GM12878 (cell line): ENCODE results near the gene TXNL4A. TPM values are rescaled to one million over a fixed set of nuclear protein-coding genes. Genes with fewer than 3 reads are reported as not detected.

ENCODE experiments used
- ATAC-seq: fragments of 200-7000 bp; cut with Tn5 transposase; 3 replicates; pipeline ENCODE4 v1.9.1; 2020; ENCODE audit warnings: mild to moderate bottlenecking, moderate library complexity
- BruUV-seq: library from RNA; stranded (reverse); fragments of 400-500 nt; replicated peaks from 2 replicates; lab custom pipeline; 2021; lab: Mats Ljungman, UMichigan
- CTCF ChIA-PET: fragments of 300-600 bp; sonication (Branson Sonifier 250); formaldehyde crosslinking; extraction: SDS; loops from one replicate; lab custom pipeline; 2021; ENCODE audit warnings: inconsistent platforms; lab: Yijun Ruan, JAX
- POLR2A ChIA-PET: fragments of 350-600 bp; formaldehyde crosslinking; extraction: SDS; loops from one replicate; lab custom pipeline; 2021; ENCODE audit warnings: inconsistent platforms; lab: Charles Lee
- RAD21 ChIA-PET: fragments of 300-600 bp; sonication (Branson Sonifier 250); formaldehyde crosslinking; loops from one replicate; lab custom pipeline; 2023; ENCODE audit warnings: antibody characterized with exemption; ENCODE audit not compliant: unreplicated experiment; lab: Charles Lee
- SMC1A ChIA-PET: fragments of 300-600 bp; sonication (Branson Sonifier 250); formaldehyde crosslinking; loops from one replicate; lab custom pipeline; 2023; ENCODE audit not compliant: unreplicated experiment, uncharacterized antibody; lab: Charles Lee
- DNase-seq: peaks from one replicate; pipeline ENCODE4 v3.0.0-alpha.2; 2011; ENCODE audit warnings: low read depth, low spot score
- FAIRE-seq: peaks from 3 replicates; lab custom pipeline; 2011; peaks lifted over from hg19 to GRCh38; lab: Jason Lieb, UNC
- H2AFZ ChIP-seq: 2 replicates; pipeline ENCODE4 v1.6.0; 2011; ENCODE audit warnings: low read depth, low read length, control low read depth; ENCODE audit not compliant: control insufficient read depth
- H3K27ac ChIP-seq: 2 replicates; pipeline ENCODE4 v1.5.1; 2011; ENCODE audit warnings: control low read depth; ENCODE audit not compliant: control insufficient read depth, insufficient read depth
- H3K27me3 ChIP-seq, 2 experiments: replicated peaks in 1 of 2; 2 replicates each; pipeline versions ENCODE4 v1.6.0 to v1.6.1; 2011; ENCODE audit warnings: low read length in 1 of 2; ENCODE audit not compliant: control insufficient read depth in 2 of 2, insufficient read depth in 2 of 2
- H3K36me3 ChIP-seq, 2 experiments: 2 replicates each; pipeline ENCODE4 v1.5.1; 2011; ENCODE audit warnings: low read length in 1 of 2; ENCODE audit not compliant: control insufficient read depth in 2 of 2, insufficient read depth in 2 of 2
- H3K4me1 ChIP-seq: 2 replicates; pipeline ENCODE4 v1.6.1; 2011; ENCODE audit warnings: mild to moderate bottlenecking, low read length, moderate library complexity, mixed read lengths; ENCODE audit not compliant: control insufficient read depth, insufficient read depth
- H3K4me2 ChIP-seq: 2 replicates; pipeline ENCODE4 v1.6.0; 2011; ENCODE audit warnings: control low read depth; ENCODE audit not compliant: control insufficient read depth, insufficient read depth
- H3K4me3 ChIP-seq: fragments of 200-600 bp; sonication (generic); 2 replicates; pipeline ENCODE4 v1.5.1; 2016
- H3K79me2 ChIP-seq: 2 replicates; pipeline ENCODE4 v1.6.0; 2011; ENCODE audit warnings: low read length; ENCODE audit not compliant: control insufficient read depth, insufficient read depth
- H3K9ac ChIP-seq: 2 replicates; pipeline ENCODE4 v1.8.0; 2011; ENCODE audit warnings: low read length, control low read depth, mixed read lengths; ENCODE audit not compliant: control insufficient read depth, insufficient read depth
- H3K9me3 ChIP-seq: replicated peaks from 3 replicates; pipeline ENCODE4 v1.5.1; 2011; ENCODE audit warnings: mild to moderate bottlenecking, low read length; ENCODE audit not compliant: control insufficient read depth, insufficient read depth
- H4K20me1 ChIP-seq: 2 replicates; pipeline ENCODE4 v1.6.0; 2011; ENCODE audit not compliant: control insufficient read depth, insufficient read depth
- CBX5 ChIP-seq: sonication (generic); IDR thresholded peaks from 2 replicates; pipeline ENCODE4 v1.6.1; 2016; ENCODE audit warnings: low read depth, moderate library complexity, mild to moderate bottlenecking, inconsistent platforms
- RAD21 ChIP-seq: IDR thresholded peaks from 2 replicates; pipeline ENCODE4 v1.6.1; 2011; ENCODE audit warnings: mild to moderate bottlenecking, low read depth, low read length, moderate library complexity; ENCODE audit not compliant: insufficient read depth
- RELB ChIP-seq: fragments of 450-650 bp; IDR thresholded peaks from 2 replicates; pipeline ENCODE4 v1.6.1; 2017; ENCODE audit warnings: low read depth, mild to moderate bottlenecking, moderate library complexity
- SPI1 ChIP-seq: IDR thresholded peaks from 2 replicates; pipeline ENCODE4 v1.6.1; 2011; ENCODE audit warnings: low read depth, mild to moderate bottlenecking, low read length, moderate library complexity, borderline replicate concordance; ENCODE audit not compliant: insufficient read depth
- YBX1 ChIP-seq: fragments of 450-650 bp; IDR thresholded peaks from 2 replicates; pipeline ENCODE4 v1.6.1; 2016; ENCODE audit warnings: antibody characterized with exemption
- ZNF24 ChIP-seq: fragments of 450-650 bp; IDR thresholded peaks from 2 replicates; pipeline ENCODE4 v1.6.1; 2017; ENCODE audit warnings: antibody characterized with exemption, mild to moderate bottlenecking
- ZNF687 ChIP-seq: fragments of 450-650 bp; IDR thresholded peaks from 2 replicates; pipeline ENCODE4 v1.6.1; 2017; ENCODE audit warnings: mild to moderate bottlenecking, moderate library complexity
- WGBS: methylation state at CpG from one replicate; pipeline ENCODE4 v1.1.6; 2016; ENCODE audit warnings: low lambda C conversion rate; ENCODE audit not compliant: insufficient replicate concordance, insufficient coverage; ENCODE audit errors: missing lambda C conversion rate; 5-methylcytosine and 5-hydroxymethylcytosine counted together
- in situ Hi-C: fragments of 300-500 bp; cut with MboI; formaldehyde crosslinking; loops from 9 replicates; pipeline ENCODE4 v1.14.3; 2018; ENCODE audit warnings: mixed read lengths
- intact Hi-C: fragments of 100-400 bp; cut with micrococcal nuclease; formaldehyde crosslinking; loops from one replicate; pipeline ENCODE4 v1.14.2; 2022; ENCODE audit not compliant: unreplicated experiment
- polyA plus RNA-seq, 11 experiments: library from polyadenylated mRNA; depleted of rRNA in 4 of 11; unstranded in 6 of 11; stranded (reverse) in 5 of 11; fragments of >200 nt; fragmentation: Nextera tagmentation in 4 of 11; fragmentation: Illumina TruSeq in 1 of 11; extraction: Ambion mirVana in 4 of 11; extraction: Trizol in 1 of 11; gene quantifications; 1 replicate in 1 of 11; 2 replicates in 10 of 11; pipeline versions ENCODE4 v1.2.1 to v1.2.3, GENCODE V29; 2011 to 2016; ENCODE audit warnings: inconsistent platforms in 2 of 11, missing spikeins in 2 of 11, low read depth in 1 of 11
- total RNA-seq, 4 experiments: library from RNA; depleted of rRNA in 3 of 4; stranded (reverse); fragments of >200 nt in 3 of 4; fragmentation: Illumina TruSeq in 1 of 4; extraction: Trizol in 1 of 4; gene quantifications; 2 replicates each; pipeline versions ENCODE4 v1.2.1 to v1.2.3, GENCODE V29; 2013 to 2021

Gene TXNL4A
- total and polyA plus RNA-seq, 10 of the 15 experiments (the other 5 are each of a cell fraction or from before 2014, with no cell fraction given), result 38.4 to 329 (median 128) TPM

GRCh38 chr18:79930020-79930642 is 58.2 kb downstream of the TXNL4A start:
- Histone ChIP-seq H3K9me3 (peaks cover 23% of the 10 kb centered on the region), H4K20me1 (no peaks in the 10 kb centered on the region), H3K36me3 (peaks cover 7 to 12% of the 10 kb centered on the region in 2 experiments)
- CTCF ChIA-PET, result interaction anchor here (0.6 kb wide), 1 partner anchor 148 kb away, joined by 3 read pairs; no protein-coding TSS in a partner anchor
- no peak for DNase-seq
- TF ChIP-seq CBX5 (peak; percentile 99), ZNF24 (0 out of 2 replicates have a peak, but pooled peaks have one; percentile 18), ZNF687 (peak; percentile 32; the same call in 1 of the 2 replicates), YBX1 (no peak), SPI1 (no peak), RELB (peak; percentile 53; the same call in 1 of the 2 replicates), RAD21 (no peak)
- TF ChIP-seq, all 136 proteins: peak for 4
- no peak overlapping the region for H2AFZ ChIP-seq
- ChIA-PET RAD21 (no interaction called here), SMC1A (interaction anchor here (0.7 kb wide), 1 partner anchor 18 kb away, joined by 3 read pairs; no protein-coding TSS in a partner anchor), POLR2A (no interaction called here)
- no peaks in the 10 kb centered on the region for H3K27me3 ChIP-seq
- H3K4me1 ChIP-seq, result no peaks in the 10 kb centered on the region
- intact Hi-C loops (no loop called here), in situ Hi-C loops (no loop called here)
- H3K9ac ChIP-seq, result no peak overlapping the region
- H3K27ac ChIP-seq, result no peak overlapping the region
- H3K4me2 ChIP-seq, result no peak overlapping the region
- no TSS peak for BruUV-seq
- no peak for FAIRE-seq
- peaks cover 3% of the 10 kb centered on the region for H3K79me2 ChIP-seq
- no peak for ATAC-seq
- 96% methylated on average over 2 of the region's 2 CpGs for WGBS
- H3K4me3 ChIP-seq, result no peak overlapping the region
